GM18526 (cell line): Measurements from ENCODE around the gene CTNNAL1.

Source experiments
- POLR2A ChIP-seq: IDR thresholded peaks from 3 replicates; pipeline ENCODE4 v1.6.1; 2011; ENCODE audit not compliant: insufficient read length; ENCODE audit errors: extremely low read depth

Gene CTNNAL1

DNA sequence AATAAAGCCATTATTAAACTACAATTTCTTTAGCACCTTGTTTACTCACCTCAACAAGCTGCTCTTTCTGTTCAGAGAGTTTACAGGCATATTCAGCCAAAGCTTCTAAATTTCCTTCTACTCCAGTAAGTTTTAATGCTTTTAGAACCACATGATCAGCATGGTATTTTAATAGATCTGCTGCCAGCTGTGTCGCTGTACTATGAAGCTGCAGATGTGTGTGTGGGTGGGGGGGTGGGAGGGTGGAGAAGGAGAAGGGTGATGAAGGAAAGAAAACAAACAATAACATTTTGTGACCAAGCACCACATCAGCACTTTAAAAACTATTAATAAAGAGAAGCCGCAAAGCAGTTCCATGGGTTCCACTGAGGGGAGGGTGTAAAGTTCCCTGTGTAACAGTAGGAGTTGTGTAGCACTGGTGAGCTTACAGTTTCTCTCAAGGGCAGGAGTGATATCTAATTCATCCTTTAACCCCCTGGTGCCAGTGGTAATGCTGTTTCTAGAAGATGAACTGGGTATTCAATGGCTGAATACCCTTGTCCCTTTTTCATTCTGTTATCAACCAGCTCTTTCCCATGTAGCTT lies 40.6 kb downstream of the CTNNAL1 start:
- TF ChIP-seq POLR2A = no peak

DNA sequence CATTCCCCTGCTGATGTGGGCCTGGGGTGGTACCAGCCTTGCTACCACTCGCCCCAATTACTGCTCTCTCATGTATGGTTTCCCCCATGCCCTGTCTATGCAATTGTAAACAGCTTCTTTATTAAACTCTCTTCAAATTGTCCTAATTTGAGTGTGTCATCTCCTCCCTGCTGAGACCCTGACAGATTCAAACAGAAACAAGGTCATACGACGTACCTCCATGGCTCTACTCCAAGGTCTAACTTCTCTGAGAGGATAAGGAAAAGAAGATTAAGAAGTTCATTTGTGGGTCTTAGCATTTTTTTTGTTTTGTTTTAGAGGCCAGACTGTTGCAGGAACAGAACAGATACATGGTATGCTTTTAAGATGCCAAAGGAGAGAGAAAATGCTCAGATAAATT lies 41.1 kb downstream of the CTNNAL1 start:
- TF ChIP-seq POLR2A = no peak

DNA sequence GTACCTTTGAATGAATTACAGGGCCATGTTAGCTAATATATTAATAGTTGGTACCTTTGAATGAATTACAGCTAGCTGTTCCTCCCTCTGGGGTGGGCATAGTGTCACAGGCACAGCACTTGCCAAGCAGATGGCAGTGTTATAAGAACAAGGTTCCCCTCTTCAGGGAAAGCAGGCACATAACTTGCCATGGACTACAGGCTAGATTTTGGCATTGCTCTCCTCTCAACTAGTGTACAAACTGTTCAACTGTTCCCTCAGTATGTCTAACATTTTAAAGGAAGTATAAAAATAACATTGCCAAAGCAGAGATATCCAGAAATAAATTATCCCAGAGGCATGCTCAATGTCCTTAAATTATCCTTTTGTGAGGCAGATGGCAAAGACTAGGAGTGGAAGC lies 45.4 kb downstream of the CTNNAL1 start:
- TF ChIP-seq POLR2A = no peak

DNA sequence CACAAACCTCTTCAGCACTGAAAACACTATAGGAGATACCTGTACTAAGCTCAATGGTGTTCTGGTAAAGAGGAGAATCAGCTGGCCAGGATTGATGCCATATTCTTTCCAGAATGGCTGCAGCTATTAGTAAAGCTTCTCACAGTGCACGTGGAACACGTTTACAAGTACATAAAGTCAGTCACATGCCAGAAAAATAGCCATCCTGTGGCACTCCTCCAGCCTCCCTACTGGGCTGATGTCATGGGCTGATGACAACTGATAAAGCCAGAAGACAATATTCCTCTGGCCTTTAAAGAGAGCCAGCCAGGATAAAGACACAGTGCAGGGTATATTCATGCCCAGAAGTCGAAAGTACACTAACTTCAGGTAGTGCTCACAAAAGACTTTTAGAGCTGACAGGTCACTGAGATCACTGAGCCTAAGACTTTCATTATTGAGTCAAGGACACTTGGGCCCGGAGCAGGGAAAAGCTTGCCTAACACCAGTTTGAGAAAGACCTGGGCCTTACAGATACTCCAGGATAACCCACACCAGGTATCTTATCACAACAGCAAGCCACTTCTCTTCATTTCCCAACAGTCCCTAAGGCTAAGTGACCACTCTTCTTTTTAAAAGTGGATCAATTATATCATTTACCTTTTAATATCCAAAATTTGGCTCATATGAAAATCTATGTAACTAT lies 49.7 kb downstream of the CTNNAL1 start:
- TF ChIP-seq POLR2A = no peak

DNA sequence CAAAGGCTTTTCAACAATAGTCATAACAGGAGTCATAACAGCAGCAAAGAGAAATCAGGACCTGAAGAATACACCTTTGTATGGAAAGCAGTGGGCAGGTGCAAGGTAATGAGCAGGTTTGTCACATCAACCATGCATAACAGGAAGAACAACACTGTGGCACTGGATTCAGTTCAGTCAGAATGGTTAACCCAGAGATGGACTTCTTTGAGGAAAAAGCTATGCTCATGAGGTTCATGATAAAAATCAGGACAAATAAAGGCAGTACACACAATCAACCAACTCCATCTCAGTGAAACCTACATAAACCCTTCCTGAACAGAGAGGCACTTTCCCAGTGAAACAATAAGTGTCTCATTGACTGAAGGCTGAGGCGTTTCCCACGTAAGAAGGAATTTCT lies 52.1 kb downstream of the CTNNAL1 start:
- no peak for TF ChIP-seq POLR2A

DNA sequence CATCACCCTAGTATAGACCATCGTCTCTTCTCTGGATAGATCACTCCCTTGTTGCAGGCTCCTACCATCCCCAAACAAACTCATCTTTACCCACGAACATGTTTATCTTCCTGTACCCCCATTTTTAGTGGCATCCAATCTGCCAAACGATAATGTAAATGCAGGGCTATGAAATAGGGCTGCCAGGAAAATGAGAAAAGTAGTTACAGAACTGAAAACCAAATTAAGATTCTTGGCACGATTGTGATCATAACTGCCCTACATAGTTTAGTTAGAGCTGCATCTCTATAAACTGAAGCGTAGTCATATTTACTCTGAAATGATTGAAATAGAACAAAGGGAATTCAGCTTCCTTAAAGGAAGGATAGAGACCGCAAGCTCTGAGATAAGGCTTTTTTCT lies 53.0 kb downstream of the CTNNAL1 start:
- TF ChIP-seq POLR2A = no peak

DNA sequence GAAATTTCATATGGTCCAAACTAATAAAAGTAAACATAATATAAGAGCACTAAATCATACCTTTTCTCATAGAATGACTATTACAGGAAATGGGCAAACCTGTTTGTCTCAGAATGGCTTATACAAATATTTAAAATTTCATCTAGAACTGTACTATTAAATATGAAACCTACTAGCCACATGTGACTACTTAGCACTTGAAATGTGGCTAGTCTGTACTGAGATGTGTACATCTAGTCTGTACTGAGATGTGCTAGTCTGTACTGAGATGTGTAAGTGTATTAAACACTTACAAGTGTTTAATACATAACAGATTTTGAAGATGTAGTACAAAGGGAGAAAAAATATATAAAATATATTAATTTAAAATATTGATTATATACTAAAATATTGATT lies 56.7 kb downstream of the CTNNAL1 start:
- no peak for TF ChIP-seq POLR2A

DNA sequence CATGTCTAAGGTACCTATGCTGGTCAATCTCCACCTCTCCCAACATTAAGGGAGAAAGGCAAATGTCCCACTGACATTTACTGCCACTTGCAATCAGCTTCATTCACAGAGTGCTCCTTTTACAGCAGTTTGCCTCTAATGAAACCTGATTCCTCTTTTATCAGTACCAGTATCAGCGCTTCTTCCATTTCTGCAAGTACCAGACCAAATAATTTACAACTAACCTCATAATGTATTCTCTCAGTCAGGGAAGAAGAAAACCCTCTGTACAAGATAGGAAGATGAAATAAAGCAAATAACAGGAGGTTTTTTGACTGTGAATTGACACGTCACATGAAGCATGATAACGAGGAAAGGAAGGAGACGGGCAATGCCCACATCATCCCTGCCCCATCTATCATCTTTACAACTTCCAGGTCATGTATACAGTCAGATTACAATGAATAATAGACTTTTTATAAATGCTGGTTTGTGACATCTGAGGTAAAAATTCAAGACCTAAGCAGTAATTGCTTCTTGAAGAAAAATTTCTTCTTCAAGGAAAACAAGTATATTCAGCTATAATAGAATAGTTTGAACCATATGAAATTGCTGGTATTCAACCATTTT lies 57.2 kb downstream of the CTNNAL1 start:
- no peak for TF ChIP-seq POLR2A

DNA sequence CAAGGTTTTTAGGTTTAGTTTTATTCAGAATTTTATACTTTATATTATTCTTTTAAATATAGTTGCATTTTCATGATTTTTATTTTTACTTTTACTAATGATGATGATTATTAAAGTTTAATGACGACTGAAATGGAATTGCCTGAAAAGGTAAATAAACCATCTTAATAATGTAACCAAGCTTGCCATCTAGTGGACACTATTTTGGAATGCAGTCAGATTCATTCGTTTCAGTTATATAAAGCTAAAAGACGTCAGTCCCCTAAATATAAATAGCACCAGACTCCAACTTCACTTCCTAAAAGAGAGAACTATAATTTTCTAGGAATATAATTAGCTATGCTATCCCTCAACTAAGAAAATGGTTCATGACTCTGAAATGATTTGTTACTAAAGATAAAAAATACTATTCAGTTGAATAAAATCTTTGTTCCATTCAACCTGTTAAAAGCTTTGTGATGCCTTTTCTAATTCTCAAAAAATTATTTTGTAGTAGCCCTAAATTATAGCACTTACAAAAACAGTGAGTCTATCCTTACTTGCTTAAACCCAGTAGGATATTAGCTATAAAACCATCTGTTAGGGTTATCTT lies 59.2 kb downstream of the CTNNAL1 start:
- TF ChIP-seq POLR2A = no peak

DNA sequence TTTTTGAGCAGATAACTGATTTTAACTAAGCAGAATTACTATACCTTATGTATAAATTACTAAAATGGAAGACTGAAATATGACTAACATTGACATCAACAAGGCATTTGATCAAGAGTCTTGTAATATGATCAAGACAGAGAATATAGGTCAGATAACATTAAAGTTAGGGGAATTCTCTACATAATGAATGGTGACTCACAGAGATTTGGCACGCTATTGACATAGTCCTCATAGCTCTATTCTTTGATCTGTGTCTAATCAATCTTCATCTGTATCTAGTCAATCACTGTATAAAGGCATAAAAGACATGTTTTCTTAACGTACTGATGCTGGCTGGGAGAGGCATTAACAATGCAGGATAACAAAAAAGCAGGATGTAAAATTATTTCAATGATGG lies 61.7 kb downstream of the CTNNAL1 start:
- no peak for TF ChIP-seq POLR2A

DNA sequence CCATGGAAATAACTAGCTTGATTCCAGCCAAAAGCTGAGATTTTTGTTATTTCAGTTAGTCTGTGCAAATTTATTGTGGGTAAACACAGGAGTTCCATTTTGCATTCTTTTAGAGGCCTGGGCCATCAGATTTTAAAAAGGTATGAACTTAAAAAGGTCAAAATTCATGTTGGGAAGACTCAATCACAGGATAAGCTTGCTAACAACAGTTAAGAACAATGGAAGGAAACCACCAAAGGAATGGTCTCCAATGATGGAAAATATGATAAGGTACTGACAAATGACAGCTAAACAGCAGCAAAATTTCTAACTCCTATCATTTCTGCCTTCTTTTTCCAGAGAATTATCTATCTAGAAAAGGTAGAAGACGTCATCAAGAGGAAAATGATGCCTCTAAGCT lies 63.1 kb downstream of the CTNNAL1 start:
- no peak for TF ChIP-seq POLR2A

DNA sequence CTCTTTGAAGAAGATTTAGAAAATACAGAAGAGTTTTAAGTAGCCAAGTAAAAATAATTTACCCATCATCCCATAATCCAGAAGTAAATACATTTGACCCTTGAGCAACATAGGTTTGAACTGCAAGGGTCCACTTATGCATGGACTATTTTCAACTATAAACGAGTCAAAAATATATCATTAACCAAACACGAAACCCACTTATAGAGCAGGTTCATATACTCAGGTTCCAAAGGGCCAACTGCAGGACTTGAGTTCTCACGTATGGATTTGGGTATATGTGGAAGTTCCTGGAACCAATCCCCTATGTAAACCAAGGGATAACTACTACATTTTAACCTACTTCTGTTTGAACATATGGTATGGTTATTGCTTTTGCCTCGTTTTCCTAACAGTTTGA lies 73.3 kb downstream of the CTNNAL1 start:
- TF ChIP-seq POLR2A = no peak

DNA sequence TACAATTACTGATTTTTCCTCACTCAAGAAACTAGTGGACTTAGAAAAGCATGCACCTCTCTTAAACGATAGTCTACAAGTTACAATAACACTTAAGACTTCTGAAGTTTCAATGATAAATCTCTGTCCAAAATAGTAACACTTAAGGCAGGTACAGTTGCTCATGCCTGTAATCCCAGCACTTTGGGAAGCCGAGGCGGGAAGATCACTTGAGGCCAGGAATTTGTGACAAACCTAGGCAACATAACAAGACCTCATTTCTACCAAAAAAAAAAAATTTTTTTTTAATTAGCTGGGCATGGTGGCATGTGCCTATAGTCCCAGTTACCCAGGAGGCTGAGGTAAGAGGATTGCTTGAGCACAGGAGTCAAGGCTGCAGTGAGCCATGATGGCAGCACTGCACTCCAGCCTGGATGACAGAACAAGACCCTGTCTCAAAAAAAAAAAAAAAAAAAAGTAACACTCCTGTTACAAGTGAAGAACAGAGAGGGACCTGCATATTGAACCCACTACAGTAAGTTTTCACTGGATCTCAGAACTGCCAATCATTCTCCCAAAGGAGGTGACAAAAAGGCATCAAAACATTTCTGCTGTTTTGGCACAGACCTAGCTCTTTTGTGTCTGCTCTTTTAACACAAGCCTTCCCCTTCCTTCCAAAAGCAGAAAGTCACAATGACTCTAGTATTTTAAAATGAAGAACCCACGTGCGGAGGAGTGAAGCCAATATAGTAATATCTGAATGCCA lies 75.6 kb downstream of the CTNNAL1 start:
- no peak for TF ChIP-seq POLR2A

DNA sequence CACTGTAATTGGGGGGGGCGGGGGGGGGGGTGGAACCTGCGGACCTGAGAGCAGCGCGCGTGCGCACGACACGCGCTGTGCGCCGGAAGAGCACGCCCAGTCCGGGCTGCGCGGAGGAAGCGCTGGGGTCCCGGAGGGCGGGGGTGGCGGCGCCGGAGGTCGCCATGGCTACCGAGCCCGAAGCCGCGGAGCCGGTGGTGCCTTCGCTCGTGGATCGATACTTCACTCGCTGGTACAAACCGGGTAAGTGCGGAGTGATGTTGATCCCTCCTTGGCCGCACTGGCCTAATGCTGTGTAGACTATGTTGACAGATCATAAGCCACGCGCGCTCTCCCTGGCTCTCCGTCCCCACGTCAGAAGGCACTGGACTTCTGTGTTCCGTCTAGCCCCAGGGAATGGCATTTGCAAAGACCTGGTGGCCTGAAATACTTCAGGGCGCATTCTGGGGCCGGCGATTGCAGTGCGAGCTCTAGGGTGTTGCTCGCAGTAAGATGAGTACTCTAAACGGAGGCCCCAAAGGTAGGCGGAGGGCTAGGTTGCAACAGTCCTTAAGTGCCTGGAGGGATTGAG lies 78.9 kb downstream of the CTNNAL1 start, which contains the start of gene ABITRAM:
ABITRAM (plus strand) TSS at position 78 of the 571 bp plus-strand sequence; CDS start at position 165, 87 bp downstream.
- no peak for TF ChIP-seq POLR2A

DNA sequence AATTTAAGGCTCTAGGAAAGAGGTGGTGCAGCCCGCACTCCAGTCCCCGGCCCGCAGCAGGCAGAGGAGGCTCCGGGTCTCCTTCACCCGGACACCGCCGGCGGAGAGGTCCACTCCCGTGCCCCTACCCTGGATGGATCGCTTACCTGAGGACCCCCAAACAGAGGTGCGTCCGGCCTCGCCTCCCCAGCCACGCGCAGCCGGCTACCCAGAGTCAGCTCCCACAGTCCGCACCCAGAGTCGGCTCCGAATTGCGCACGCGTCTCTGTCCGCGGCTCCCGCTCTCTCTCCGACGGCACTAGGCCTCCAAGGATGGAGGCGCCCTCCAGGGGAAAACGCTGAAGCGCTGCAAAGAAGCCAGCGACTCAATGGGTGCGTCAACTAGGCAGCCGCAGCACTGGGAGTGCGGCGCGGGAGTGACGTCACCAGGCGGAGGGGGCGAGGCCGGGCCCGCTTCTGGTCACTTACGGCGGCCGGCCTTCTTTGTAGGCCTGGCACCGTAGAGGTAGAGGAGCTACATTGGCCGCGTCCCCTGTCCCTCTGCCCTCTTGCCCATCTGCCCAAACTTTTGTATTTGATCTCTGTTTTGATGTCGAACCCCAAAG lies 79.5 kb downstream of the CTNNAL1 start, which contains the start of gene ELP1:
ELP1 (minus strand) TSS at position 407 of the 605 bp plus-strand sequence. CDS start 2,978 bp downstream, outside the sequence.
- peak; percentile 58 for TF ChIP-seq POLR2A
